ENCODE measurements around the gene RHD.
"Not testable (repeated sequence)": the region's sequence is repeated elsewhere in the genome, so short reads cannot be mapped to it uniquely, and the experiment has no call there.

Gene RHD

GRCh38 chr1:25232866-25233784, 39.2 kb upstream of the RHD start:
- Histone ChIP-seq H3K4me1 (ENCODE audit: low read length) (peaks cover 29% of the 10 kb centered on the region), H2AFZ (ENCODE audit: low read length) (peak overlapping the region; percentile 69), H4K20me1 (ENCODE audit: insufficient read depth, low read length) (no peaks in the 10 kb centered on the region), H3K9me3 (replicated peaks; ENCODE audit: insufficient read depth, low read length) (no peaks in the 10 kb centered on the region), H3K4me2 (ENCODE audit: low read depth, low read length) (peak overlapping the region; percentile 84), H3K9ac (ENCODE audit: low read length) (peak overlapping the region; percentile 79), H3K9me2 (replicated peaks; ENCODE audit: insufficient read depth, low read length) (no peaks in the 10 kb centered on the region), H3K79me2 (ENCODE audit: low read length) (peaks cover 48% of the 10 kb centered on the region), H3K4me3 (ENCODE audit: low read length) (peak overlapping the region; percentile 86), H3K27me3 (replicated peaks; ENCODE audit: insufficient read depth, low read length) (no peaks in the 10 kb centered on the region), H3K36me3 (replicated peaks; ENCODE audit: insufficient read depth, low read length) (peaks cover 3% of the 10 kb centered on the region; the same call in 1 of the 2 replicates), H3F3A (ENCODE audit: insufficient read depth, low read length) (peaks cover 25% of the 10 kb centered on the region), H3K27ac (ENCODE audit: low read length) (peak overlapping the region; percentile 69)
- TF ChIP-seq EZH2phosphoT487 (IDR thresholded peaks at IDR 0.05; ENCODE audit: low read length) (no peak), CTCF (IDR thresholded peaks at IDR 0.05; ENCODE audit: low read length) (no peak), EZH2 (optimal IDR thresholded peaks at IDR 0.05; ENCODE audit: low read depth, low read length) (no peak)
- DNase-seq: peak; percentile 81

DNA sequence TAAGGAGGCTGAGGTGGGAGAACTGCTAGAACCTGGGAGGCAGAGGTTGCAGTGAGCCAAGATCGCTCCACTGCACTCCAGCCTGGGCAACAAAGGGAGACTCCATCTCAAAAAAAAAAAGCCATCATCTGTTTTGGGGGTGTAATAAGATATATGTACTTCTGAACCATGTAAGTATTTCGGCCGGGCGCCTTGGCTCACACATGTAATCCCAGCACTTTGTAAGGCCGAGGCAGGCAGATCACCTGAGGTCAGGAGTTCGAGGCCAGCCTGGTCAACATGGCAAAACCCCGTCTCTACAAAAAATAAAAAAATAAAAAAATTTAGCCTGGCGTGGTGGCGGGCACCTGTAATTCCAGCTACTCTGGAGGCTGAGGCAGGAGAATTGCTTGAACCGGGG, 36.9 kb upstream of the RHD start:
- H3K4me2 ChIP-seq (ENCODE audit: low read depth, low read length); H2AFZ ChIP-seq (ENCODE audit: low read length); DNase-seq; H3K4me3 ChIP-seq (ENCODE audit: low read length); H3K27ac ChIP-seq (ENCODE audit: low read length); H3K9me2 ChIP-seq (replicated peaks; ENCODE audit: insufficient read depth, low read length); H3K36me3 ChIP-seq (replicated peaks; ENCODE audit: insufficient read depth, low read length); H4K20me1 ChIP-seq (ENCODE audit: insufficient read depth, low read length); H3K9me3 ChIP-seq (replicated peaks; ENCODE audit: insufficient read depth, low read length); H3K9ac ChIP-seq (ENCODE audit: low read length); H3K27me3 ChIP-seq (replicated peaks; ENCODE audit: insufficient read depth, low read length): not testable (repeated sequence)
- Histone ChIP-seq H3K4me1 (ENCODE audit: low read length) (peaks cover 36% of the 10 kb centered on the region), H3F3A (ENCODE audit: insufficient read depth, low read length) (peaks cover 40% of the 10 kb centered on the region), H3K79me2 (ENCODE audit: low read length) (peaks cover 42% of the 10 kb centered on the region)

GRCh38 chr1:25236261-25236660, 36.0 kb upstream of the RHD start:
- not testable (repeated sequence) for H3K9ac ChIP-seq (ENCODE audit: low read length); H4K20me1 ChIP-seq (ENCODE audit: insufficient read depth, low read length); H3K9me2 ChIP-seq (replicated peaks; ENCODE audit: insufficient read depth, low read length); H3K27me3 ChIP-seq (replicated peaks; ENCODE audit: insufficient read depth, low read length); DNase-seq; H3K36me3 ChIP-seq (replicated peaks; ENCODE audit: insufficient read depth, low read length); H3K9me3 ChIP-seq (replicated peaks; ENCODE audit: insufficient read depth, low read length)
- Histone ChIP-seq H3F3A (ENCODE audit: insufficient read depth, low read length) (peaks cover 45% of the 10 kb centered on the region), H3K4me3 (ENCODE audit: low read length) (0 out of 2 replicates have a peak overlapping the region, but pooled peaks have one; percentile 19), H2AFZ (ENCODE audit: low read length) (0 out of 2 replicates have a peak overlapping the region, but pooled peaks have one; percentile 39), H3K27ac (ENCODE audit: low read length) (peak overlapping the region; percentile 63; the same call in 1 of the 2 replicates), H3K79me2 (ENCODE audit: low read length) (peaks cover 35% of the 10 kb centered on the region), H3K4me2 (ENCODE audit: low read depth, low read length) (peak overlapping the region; percentile 77; the same call in 1 of the 2 replicates), H3K4me1 (ENCODE audit: low read length) (peaks cover 37% of the 10 kb centered on the region)

DNA sequence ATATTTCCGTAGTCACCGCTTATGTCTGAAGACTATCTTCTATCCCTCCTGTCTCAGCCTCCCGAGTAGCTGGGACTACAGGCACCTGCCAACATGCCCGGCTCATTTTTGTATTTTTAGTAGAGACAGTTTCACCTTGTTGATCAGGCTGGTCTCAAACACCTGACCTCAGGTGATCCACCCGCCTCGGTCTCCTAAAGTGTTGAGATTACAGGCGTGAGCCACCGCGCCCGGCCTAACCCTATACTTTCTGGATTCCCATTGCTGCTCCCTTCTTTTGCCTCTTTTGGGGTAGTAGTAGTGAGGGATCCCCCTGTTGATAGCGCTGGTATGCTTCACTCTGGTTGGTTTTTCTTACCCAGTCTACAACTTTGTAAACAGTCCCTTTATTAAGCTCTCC, 34.3 kb upstream of the RHD start:
- H2AFZ ChIP-seq (ENCODE audit: low read length): no peak overlapping the region
- no peaks in the 10 kb centered on the region for H3K27me3 ChIP-seq (replicated peaks; ENCODE audit: insufficient read depth, low read length)
- no peak overlapping the region for H3K27ac ChIP-seq (ENCODE audit: low read length)
- H3F3A ChIP-seq (ENCODE audit: insufficient read depth, low read length): peaks cover 52% of the 10 kb centered on the region
- TF ChIP-seq EZH2phosphoT487 (IDR thresholded peaks at IDR 0.05; ENCODE audit: low read length) (no peak), CTCF (IDR thresholded peaks at IDR 0.05; ENCODE audit: low read length) (no peak), EZH2 (optimal IDR thresholded peaks at IDR 0.05; ENCODE audit: low read depth, low read length) (no peak)
- H3K4me3 ChIP-seq (ENCODE audit: low read length): no peak overlapping the region
- H3K9ac ChIP-seq (ENCODE audit: low read length): no peak overlapping the region
- DNase-seq: no peak
- no peaks in the 10 kb centered on the region for H3K9me2 ChIP-seq (replicated peaks; ENCODE audit: insufficient read depth, low read length)
- H3K79me2 ChIP-seq (ENCODE audit: low read length): peaks cover 32% of the 10 kb centered on the region
- peaks cover 9% of the 10 kb centered on the region for H3K36me3 ChIP-seq (replicated peaks; ENCODE audit: insufficient read depth, low read length)
- no peak overlapping the region for H3K4me2 ChIP-seq (ENCODE audit: low read depth, low read length)
- no peaks in the 10 kb centered on the region for H3K9me3 ChIP-seq (replicated peaks; ENCODE audit: insufficient read depth, low read length)
- peaks cover 34% of the 10 kb centered on the region for H3K4me1 ChIP-seq (ENCODE audit: low read length)
- H4K20me1 ChIP-seq (ENCODE audit: insufficient read depth, low read length): no peaks in the 10 kb centered on the region

Data from MM.1S (cell line).